Type B pancreatic cell (in vitro differentiated cells): ENCODE measurements around the gene CALCR. TPM values are rescaled to one million over a fixed set of nuclear protein-coding genes. Genes with fewer than 3 reads are reported as not detected.
A peak's percentile ranks its signal among the peaks of the same experiment; 100 is the strongest.

ENCODE experiments used
- DNase-seq: peaks from one replicate; pipeline ENCODE4 v3.0.0; 2021; ENCODE audit warnings: mixed read lengths; ENCODE audit not compliant: unreplicated experiment; ENCODE audit errors: extremely low spot score
- H3K27ac Mint-ChIP-seq: 2 replicates; pipeline ENCODE4 v1.8.0; 2021; ENCODE audit warnings: mild to moderate bottlenecking, mixed read lengths
- H3K27me3 Mint-ChIP-seq: 2 replicates; pipeline ENCODE4 v1.8.0; 2021; ENCODE audit warnings: mixed read lengths
- H3K36me3 Mint-ChIP-seq: 2 replicates; pipeline ENCODE4 v1.8.0; 2021; ENCODE audit warnings: mixed read lengths
- H3K4me1 Mint-ChIP-seq: one replicate; pipeline ENCODE4 v1.8.0; 2021; ENCODE audit warnings: mixed read lengths; ENCODE audit not compliant: unreplicated experiment
- H3K4me3 Mint-ChIP-seq: 2 replicates; pipeline ENCODE4 v1.8.0; 2021; ENCODE audit warnings: mild to moderate bottlenecking, mixed read lengths
- H3K9me3 Mint-ChIP-seq: 2 replicates; pipeline ENCODE4 v1.8.0; 2021; ENCODE audit warnings: mixed read lengths
- total RNA-seq: library from RNA; stranded (reverse); gene quantifications from 2 replicates; pipeline ENCODE4 v1.2.1, GENCODE V29; 2021; ENCODE audit warnings: low replicate concordance
- TF ChIP-seq, protein P1 (sequence below): fragments of 200-600 bp; sonication (generic); conservative IDR thresholded peaks from 2 replicates; pipeline ENCODE4 v1.5.0; 2021; ENCODE audit warnings: antibody characterized with exemption, mild to moderate bottlenecking

Gene CALCR
- total RNA-seq, 1 donor from 2014 or later = 0.10 TPM

DNA sequence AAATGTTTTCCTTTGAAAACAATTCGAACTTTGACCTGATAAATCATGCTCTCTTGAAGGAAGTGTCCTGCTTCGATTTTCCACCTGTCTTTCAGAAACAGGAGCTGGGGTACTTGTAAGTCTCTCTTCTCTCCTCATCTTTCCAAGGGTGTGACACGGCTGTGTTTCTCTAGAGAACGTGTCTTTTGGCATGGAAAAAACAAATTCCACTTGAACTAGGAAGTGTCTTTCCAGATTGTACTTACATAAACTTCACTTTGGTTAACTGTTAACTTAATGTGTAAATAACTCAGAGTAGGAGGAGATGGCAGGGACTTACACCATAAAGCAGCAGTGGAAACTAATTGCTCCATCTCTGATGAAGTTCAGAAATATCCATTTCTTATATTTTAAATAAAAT is 4.2 kb upstream of the CALCR start:
- TF ChIP-seq, protein P1, sequence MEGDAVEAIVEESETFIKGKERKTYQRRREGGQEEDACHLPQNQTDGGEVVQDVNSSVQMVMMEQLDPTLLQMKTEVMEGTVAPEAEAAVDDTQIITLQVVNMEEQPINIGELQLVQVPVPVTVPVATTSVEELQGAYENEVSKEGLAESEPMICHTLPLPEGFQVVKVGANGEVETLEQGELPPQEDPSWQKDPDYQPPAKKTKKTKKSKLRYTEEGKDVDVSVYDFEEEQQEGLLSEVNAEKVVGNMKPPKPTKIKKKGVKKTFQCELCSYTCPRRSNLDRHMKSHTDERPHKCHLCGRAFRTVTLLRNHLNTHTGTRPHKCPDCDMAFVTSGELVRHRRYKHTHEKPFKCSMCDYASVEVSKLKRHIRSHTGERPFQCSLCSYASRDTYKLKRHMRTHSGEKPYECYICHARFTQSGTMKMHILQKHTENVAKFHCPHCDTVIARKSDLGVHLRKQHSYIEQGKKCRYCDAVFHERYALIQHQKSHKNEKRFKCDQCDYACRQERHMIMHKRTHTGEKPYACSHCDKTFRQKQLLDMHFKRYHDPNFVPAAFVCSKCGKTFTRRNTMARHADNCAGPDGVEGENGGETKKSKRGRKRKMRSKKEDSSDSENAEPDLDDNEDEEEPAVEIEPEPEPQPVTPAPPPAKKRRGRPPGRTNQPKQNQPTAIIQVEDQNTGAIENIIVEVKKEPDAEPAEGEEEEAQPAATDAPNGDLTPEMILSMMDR = no peak
- H3K27me3 Mint-ChIP-seq = peaks cover 73% of the 10 kb centered on the region
- no peak overlapping the region for H3K27ac Mint-ChIP-seq
- H3K4me3 Mint-ChIP-seq = peak overlapping the region; percentile 12
- no peaks in the 10 kb centered on the region for H3K36me3 Mint-ChIP-seq
- H3K9me3 Mint-ChIP-seq = no peaks in the 10 kb centered on the region
- no peak for DNase-seq
- H3K4me1 Mint-ChIP-seq = peaks cover 6% of the 10 kb centered on the region

DNA sequence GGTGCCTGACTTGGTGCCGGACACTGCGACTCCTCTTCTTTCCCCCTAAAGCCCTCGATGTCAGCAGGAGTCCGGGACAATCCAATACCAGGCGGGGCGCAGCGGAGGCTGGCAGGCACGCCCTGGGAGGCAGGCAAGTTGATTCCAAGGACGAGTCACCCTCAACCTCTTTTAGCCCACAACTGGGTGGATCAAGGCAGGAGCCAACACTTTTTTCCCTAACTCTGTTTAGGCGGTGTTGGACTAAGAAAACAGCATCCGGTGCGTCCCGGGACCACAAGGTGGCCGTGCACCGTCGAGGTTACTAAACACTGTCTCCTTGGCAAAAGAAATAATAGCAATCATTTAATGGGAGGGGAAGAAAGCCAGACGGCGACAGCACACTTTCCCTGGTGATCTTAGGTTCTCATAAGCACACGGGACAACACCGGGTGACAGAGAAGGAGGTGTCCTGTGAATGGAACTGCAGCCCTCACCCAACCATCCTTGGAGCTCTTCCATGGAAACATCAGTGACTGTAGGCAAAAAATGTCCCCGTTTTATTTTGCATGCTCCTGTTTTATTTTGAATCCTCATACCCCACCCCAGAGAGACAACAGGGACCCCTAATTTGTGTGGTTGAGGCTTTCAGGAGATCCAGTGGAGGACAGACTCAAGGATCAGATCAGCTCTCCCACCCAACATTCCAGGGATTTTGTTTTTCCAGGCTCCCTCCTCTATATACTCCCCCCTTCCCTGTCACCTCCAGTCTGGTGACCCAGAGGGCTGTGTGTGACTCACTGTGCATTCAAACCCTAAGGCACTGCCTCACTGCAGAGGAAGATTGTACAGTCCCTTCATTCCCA is 1.3 kb upstream of the CALCR start:
- H3K27me3 Mint-ChIP-seq = peaks cover 92% of the 10 kb centered on the region
- H3K9me3 Mint-ChIP-seq = no peaks in the 10 kb centered on the region
- DNase-seq = no peak
- peaks cover 6% of the 10 kb centered on the region for H3K4me1 Mint-ChIP-seq
- no peaks in the 10 kb centered on the region for H3K36me3 Mint-ChIP-seq
- TF ChIP-seq, protein P1 = peak; percentile 25
- no peak overlapping the region for H3K27ac Mint-ChIP-seq
- H3K4me3 Mint-ChIP-seq = peak overlapping the region; percentile 82

DNA sequence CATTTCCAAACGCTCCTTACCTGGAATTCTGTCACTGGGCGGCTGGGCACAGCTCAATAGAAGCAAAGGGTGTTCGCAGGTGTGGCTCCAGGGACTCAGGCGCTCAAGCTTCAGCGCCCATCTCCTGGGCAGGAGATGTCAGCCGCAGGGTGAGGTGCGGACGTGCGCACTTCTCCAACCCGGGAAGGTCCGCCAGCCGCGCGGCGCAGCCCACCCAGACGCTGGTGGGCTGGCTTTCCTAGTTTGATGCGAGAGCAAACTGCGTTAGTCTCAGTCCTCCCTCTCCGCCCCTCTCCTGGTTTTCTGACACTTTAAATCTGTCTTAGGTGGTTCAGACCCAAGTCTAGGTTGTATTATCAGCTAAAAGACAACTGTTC is 267 bp downstream of the CALCR start:
- peaks cover 6% of the 10 kb centered on the region for H3K4me1 Mint-ChIP-seq
- H3K27me3 Mint-ChIP-seq = peaks cover 93% of the 10 kb centered on the region
- DNase-seq = no peak

DNA sequence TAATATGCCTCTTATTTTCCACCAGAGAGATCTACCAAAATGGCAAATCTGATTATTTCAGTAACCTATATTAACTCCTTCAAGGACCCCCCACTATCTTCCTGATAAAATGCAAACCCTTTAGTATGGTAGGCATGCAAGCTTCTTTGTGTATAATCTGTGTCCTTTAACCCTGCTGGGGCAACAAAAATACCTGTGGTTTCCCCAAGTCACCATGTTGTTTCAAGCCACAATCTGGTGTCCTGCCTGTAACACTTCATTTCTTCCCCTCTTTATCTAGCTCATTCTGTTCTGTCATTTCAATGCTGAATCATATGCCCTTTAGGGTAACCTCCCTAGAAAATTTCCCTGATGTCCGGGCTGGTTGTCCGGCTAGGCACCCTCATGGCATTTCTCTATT is 5.3 kb downstream of the CALCR start:
- H3K27me3 Mint-ChIP-seq = peaks cover 68% of the 10 kb centered on the region
- H3K4me1 Mint-ChIP-seq = no peaks in the 10 kb centered on the region
- H3K36me3 Mint-ChIP-seq = no peaks in the 10 kb centered on the region
- H3K27ac Mint-ChIP-seq = no peak overlapping the region
- DNase-seq = no peak
- TF ChIP-seq, protein P1 = no peak
- no peak overlapping the region for H3K4me3 Mint-ChIP-seq
- no peaks in the 10 kb centered on the region for H3K9me3 Mint-ChIP-seq

More for the DNA sequence above, 267 bp downstream of the CALCR start:
- Mint-ChIP-seq H3K27ac (no peak overlapping the region), H3K4me3 (peak overlapping the region; percentile 89), H3K9me3 (no peaks in the 10 kb centered on the region), H3K36me3 (no peaks in the 10 kb centered on the region)
- TF ChIP-seq, protein P1 = no peak

DNA sequence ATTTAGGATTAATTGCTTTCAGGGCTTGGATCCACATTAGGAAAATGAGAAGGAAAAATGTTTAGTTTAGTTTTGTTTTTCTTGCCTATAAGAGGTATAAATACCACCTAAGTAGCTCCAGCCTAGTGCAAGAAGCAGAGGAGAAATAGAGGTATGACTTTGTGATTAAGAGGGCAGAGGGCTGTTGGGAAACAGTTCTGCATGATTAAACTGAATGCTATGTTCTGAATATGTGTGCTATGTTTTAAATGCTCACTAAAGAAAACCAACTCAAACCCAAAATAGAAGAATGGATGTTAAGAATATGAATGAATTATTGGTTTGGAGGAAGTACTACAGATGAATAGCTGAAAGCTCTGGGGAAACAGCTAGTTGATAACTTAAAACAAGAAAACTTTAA is 7.6 kb downstream of the CALCR start:
- Mint-ChIP-seq H3K4me1 (no peaks in the 10 kb centered on the region), H3K36me3 (no peaks in the 10 kb centered on the region), H3K27ac (no peak overlapping the region), H3K4me3 (no peak overlapping the region), H3K27me3 (peaks cover 52% of the 10 kb centered on the region), H3K9me3 (no peaks in the 10 kb centered on the region)
- TF ChIP-seq, protein P1 = no peak
- DNase-seq = no peak
